NCI-H1694 treated with DMSO at 0.1 percent for 48 hours (cell line): Measurements from ENCODE around the gene CD6.

Experiments used
- DNase-seq: peaks from one replicate; lab custom pipeline; 2025; lab: John Stamatoyannopoulos, UW

Gene CD6

DNA sequence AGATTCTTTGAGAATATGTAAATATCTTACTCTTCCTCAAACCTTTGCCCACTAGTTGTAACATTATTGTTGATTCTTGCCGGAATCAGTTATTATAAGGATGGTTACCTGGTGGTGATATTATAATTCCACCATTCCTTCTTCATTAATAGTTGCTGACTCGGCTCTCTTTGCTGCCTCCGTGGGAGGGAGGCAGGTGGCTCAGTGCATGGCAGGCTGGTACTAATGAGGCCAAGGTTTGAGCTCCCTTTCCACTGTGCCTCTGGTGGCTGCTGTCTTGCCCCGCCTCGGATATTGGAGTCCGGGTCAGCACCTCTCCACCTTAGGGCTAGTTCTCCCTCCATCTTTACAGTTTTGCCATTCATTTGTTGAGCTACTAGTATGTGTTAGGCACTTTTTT lies 12.7 kb downstream of the CD6 start:
- no peak for DNase-seq

DNA sequence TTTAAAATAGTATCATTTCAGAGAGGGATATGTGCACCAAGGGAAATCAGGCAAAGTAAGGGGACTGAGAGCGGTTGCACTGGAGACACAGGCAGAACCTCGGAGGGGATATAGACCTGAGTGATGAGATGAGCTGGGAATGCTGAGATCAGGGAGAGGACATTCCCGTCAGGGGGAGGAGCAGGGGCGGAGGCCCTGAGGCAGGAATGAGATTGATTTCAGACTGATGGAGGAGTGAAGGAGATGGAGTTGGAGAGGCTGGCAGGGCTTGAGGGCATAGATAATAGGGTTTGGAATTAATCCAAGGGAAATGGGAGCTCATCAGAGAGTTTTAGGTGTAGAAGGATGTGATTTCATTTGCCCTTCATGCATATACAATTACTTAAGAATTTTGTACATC lies 13.2 kb downstream of the CD6 start:
- DNase-seq: no peak

DNA sequence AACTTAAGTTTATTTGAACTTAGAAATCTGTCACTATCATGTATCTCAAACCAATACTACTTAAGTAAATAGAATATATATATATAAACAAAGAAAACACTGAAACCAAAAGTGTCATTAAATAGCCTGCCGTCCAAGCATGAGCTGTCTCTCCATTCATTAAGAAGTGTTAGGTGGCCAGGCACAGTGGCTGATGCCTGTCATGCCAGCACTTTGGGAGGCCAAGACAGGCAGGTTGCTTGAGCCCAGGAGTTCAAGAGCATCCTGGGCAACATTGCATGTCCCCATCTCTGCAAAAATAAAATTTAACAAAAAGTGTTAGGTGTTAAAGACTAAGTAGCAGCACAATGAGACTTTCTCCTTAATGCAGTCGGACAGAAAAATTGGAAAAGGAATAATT lies 14.0 kb downstream of the CD6 start:
- DNase-seq: no peak

DNA sequence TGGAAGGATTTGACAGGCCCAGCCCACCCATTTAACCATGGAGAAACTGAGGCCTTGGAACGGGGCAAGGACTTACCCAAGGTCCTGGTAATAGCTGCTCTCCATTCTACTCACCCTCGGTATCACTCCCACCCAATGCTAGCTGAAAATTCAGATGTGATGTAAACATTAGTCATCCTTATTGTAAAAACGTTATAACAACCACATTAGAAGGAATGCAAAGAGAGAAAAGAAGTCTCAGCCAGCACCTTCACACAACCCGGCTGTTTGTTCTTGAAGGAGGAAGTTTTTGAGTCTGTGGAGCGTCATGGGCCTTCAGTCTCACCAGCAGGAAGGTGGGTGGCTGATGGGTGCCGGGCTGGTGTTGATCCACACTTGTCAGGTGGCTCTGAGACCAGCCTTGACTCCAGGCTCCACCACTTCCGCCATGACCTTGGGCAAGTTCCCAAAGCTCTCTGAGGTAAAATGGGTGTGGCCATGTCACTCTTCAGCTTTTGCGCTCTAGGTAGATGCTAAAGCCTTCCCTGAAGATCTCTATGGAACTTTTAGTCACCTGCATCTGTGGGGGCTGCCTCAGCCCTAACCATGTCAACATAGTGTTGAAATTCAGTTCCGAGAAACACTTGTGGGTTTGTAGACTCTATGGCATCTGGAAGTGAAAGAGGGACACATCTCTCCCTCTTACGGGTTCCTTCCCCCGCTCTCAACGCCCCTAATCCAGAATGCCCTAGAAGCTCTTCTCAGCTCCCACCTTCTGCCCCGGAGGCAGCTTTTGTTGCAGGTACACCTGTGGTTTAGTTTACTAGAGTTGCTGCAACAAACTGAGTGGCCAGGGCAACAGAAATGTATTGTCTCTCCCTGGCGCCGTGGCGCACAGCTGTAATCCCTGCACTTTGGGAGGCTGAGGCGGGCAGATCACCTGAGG lies 14.8 kb downstream of the CD6 start:
- DNase-seq: no peak

DNA sequence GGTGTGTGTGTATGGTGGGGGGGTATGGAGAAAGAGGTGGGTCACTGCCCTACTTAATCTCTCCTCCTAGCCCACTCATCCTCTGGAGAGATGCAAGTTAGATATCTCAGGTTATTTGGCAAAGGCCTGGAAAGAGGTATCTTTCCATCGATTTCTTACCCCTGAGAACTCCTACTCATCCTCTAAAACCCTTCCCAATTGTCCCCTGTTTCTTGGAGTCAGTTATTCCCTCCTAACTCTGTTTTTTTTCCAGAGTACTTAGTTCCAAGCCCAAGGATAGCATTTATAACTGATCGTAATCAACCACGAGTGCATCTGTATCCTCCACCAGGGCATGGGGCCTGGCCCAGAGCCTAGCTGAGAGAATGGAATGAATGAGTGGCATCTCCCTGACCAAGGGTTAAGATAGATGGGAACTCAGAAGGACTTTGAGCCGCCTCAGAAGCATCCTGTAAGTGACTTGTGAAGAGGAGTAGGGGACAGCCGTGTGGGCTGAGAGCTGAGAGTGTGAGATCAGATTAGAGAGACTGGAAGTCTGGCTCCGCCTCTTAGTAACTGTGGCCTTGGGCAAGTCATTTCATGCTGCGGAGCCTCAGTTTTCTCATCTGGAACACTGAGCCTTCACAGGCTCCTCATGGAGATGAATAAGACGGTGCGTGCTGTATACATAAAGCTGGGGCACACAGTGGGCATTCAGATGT lies 16.2 kb downstream of the CD6 start:
- DNase-seq: no peak

DNA sequence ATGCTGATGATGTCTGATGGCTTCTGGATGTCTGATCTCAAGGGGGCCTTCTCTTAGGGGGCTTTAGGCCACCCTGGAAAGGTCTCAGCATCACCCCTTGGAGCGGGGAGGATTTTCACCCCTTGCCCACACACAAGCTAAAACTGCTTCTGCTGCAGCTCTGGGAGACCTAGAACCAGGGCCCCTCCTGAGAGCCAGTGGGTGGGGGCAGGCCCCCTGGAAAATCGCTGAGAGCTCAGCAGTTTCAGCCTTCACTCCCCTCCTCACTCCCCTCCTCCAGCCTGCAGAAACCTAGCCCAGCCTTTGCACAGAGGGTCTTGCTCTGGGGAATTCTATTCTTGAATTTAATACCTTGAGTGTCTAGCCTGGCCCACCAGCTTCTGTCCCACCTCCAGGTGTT lies 17.2 kb downstream of the CD6 start:
- DNase-seq: no peak

DNA sequence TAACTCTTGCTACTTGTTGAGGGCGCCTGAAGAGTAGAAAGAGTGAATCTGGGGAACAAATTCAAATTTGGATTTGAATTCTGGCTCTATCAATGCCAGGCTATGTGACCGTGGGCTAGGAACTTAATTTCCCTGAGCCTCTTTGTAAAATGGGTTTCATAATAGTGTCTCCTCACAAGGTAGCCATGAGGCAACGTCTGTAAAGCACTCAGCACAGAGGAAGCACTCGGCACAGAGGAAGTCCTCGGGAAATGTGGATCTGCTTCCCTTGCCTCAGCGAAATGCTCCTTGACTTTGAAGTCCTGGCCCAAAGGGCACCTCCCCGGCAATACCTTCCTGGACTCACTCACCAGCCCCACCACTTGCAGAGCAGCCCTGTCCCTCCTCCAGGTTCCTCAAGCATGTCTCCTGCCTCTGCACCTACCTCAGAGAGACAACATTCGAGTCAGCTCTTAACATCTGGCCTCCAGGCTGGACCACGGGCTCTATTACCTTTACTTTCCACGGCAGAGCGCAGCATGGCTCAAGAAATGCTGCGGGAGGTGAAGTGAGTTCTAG lies 17.7 kb downstream of the CD6 start:
- DNase-seq: no peak

DNA sequence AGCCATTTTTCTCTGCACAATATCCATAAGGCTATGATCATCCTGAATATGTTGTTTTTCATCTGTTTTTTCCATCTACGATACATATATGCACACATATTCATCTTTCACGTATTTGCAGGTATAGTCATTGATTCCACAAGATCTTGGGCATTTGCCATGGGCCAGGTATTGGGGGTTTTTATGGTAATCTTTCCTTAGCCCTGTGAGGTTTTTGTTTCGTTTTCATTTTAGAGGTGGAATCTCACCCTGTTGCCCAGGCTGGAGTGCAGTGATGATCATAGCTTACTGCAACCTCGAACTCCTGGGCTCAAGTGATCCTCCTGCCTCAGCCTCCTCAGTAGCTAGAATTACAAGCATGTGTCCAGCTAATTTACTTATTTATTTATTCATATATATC lies 20.0 kb downstream of the CD6 start:
- no peak for DNase-seq

DNA sequence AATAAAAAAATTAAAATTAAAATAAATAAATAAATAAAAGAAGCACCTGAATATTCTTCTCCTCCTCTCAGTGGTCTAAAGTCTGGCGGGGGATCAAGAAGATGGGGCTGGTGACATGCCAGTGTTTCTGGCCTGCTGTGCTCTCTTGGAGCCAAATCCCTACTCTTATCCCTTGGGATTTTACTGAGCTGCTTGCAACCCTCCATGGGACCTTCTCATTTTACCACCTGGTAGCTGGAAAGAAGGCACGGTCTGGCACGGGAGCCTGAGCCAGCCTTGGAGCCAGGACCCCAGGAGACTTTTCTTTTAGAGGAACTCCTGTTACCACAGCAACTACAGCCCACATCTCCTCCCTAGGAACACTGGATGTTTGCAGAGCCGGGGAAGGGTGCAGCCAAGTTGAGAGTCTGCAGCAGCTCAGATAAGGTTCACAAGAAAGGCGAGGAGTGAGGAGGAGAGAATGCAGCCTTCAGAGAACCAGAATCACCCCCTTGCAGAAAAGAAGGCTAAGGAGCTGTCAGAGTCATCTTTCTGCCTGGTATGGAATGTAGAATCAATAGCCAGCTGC lies 21.4 kb downstream of the CD6 start:
- DNase-seq: peak; percentile 12

DNA sequence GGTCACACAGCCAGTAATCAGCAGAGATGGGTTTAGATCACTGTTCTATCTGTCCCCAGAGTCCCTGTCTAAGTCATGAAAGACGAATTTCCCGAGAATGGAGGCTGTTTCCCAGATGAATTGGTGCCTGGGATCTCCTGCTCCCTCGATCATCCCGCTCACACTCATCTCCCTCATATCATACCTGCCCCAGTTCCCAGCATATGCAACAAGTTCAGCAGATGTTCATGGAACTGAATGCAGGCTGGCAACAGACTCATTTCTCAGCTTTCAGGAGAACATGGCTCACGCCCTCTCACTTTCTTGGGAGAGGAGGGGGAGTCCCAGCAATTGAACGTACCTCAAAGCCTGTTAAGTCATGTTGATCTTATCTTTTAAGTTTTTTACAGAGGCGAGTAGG lies 22.1 kb downstream of the CD6 start:
- no peak for DNase-seq

DNA sequence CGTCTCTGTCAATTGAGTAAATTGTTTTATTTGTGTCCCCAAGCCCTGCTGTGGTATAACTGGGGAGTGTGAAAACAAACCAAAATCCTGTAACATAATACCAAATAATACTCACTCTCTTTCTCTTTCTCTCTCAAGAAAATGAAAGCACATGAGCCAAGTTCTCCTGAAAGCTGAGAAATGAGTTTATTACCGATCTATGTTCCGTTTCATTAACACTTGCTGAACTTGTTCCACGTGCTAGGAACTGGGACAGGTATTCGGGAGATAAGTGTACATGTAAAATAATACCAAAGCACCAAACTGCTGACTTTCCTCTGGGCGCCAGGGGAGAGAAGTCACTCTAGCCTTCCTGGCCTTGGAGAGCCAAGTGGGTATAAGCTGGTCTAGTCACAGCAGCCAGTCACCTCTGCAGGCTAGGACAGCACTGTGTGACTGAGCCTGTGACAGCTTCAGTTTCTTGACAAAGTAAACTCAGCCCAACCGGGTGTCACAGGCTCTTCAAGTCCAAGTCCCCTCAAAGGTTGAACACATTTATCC lies 23.1 kb downstream of the CD6 start:
- DNase-seq: no peak

DNA sequence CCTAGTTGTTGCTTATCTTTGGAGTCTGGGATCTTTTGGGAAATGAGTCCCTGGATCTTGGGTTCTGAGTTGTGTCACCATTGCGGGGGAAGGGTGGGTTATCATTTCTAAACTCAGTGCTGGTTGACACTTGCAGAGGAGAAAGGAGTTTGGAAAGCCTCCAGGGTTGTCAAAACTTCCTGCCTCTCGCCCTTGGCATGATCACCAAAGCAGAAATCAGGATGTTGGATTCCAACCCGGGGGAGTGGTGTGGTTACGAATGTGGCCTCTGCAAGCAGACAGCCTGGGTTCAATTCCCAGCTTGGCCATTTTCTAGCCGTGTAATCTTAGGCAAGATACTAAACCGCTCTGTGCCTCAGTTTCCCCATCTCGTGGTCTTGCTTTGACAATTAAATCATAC lies 24.3 kb downstream of the CD6 start:
- no peak for DNase-seq

DNA sequence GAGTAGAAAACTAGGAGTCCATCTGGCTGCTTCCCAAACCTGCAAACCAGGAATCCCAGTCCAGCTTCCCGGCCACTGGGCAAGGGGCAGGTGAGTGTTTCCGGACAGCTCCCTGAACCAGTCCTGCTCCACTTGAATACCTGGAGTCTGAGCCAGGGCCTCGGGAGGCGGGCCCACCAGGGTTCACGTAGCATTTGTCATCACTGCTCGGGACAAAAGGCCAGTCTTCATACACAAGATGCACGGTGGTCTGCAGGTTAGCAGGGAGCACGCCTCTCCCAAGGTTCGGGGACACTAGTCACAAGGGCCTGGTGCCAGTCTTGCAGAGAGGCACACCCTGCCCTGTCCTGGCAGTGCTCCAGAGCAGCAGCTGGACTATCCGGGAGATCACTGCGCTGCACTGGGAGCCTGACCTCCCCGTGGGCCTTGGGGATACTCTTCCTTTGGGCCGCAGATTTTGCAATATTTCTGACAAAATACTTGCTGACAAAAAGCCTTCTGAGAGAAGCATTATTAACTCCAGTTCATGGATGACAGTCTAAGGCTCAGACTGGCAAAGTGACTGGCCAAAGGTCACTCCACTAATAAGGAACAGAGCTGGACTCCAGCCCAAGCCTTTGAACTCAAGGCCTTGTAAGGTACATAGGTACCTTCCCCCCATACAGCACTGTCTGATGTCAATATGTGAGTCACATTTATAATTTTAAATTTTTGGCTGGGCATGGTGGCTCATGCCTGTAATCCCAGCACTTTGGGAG lies 25.1 kb downstream of the CD6 start:
- no peak for DNase-seq

DNA sequence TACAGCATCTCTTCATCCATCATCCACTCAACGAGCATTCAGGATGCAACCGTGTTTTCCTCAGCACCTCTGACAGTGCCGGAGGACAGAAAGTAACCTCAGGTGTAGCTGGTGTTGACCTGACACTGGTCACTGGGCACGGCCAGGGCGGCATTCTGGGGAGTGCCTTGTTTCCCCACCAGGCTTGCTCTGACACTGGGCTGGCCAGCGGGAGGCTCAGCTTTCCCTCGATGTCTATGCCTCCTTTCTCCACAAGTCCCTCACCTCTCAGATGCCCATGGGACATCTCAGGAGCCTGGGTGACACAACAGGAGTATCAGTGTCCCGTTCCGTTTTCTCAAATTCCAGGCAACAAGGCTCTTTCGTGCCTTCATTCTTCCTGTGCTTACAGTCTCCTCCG lies 28.9 kb downstream of the CD6 start:
- DNase-seq: no peak

DNA sequence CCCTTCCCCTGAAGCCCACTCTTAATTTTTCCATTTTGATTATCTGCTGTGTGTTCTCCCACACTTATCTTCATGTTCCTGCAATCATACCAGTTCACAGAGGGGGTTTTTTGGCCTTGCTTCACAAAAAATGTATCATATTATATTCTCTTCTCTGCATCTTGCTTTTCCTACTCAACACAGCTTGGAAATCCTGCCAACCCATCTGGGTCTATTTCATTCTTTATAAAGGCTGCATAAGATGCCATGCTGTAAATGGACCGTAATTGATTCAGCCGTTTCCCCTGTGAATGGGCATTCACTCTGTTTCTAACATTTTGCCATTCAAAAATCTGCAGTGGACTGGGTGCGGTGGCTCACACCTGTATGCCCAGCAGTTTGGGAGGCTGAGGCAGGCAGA lies 30.5 kb downstream of the CD6 start:
- no peak for DNase-seq

DNA sequence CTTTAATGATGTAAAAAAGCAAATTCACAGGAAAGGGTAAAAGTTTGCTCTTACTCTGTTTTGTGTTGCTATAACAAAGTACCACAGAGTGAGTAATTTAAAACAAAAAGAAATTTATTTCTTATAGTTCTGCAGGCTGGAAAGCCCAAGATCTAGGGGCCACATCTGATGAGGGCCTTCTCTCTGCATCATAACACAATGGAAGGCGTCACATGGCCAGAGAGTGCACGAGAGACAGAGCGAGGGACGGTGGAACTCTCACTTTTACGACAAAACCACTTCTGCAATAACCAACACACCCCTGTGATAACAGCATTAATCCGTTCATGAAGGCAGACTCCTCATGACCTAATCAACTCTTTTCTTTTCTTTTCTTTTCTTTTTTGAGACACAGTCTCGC lies 31.1 kb downstream of the CD6 start:
- DNase-seq: no peak

DNA sequence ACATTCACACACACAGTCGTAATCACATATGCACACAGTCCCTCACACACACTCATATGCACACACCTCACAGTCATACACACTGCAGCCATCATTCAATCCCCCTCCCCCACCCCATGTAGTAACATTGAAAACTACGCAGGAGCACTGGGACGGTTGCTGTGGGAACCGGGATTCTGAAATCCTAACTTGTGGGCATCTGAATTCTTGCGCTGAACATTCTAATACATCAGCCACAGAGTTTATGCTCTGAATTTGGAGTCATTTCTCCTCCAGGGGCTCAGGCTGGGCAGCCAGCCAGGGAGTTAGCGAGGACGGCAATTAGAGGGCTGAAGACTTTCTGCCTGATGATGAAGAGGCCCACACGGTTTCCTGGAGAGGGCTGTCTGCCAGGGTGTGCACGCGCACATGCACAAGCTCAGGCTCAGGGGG lies 32.7 kb downstream of the CD6 start:
- no peak for DNase-seq

DNA sequence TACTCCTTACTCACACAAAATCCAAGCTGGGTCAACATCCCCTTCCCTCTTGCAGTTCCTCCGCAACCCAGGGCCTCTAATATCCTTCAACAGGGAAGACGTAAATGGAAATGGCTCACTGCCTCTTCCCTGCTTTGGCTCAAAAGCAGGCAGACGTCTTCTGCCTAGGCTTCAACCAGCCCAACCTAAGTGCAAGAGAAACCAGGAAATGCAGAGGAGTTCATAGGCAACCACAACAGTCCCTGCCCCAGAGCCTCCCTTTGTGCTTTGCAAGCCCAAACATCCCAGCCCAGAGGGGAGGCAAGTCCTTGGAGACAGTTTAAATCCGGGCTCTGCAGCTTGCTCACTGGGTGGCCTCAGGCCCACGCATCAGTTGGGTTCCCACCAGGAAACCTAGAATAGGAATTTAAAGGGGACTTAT lies 33.3 kb downstream of the CD6 start:
- DNase-seq: no peak

DNA sequence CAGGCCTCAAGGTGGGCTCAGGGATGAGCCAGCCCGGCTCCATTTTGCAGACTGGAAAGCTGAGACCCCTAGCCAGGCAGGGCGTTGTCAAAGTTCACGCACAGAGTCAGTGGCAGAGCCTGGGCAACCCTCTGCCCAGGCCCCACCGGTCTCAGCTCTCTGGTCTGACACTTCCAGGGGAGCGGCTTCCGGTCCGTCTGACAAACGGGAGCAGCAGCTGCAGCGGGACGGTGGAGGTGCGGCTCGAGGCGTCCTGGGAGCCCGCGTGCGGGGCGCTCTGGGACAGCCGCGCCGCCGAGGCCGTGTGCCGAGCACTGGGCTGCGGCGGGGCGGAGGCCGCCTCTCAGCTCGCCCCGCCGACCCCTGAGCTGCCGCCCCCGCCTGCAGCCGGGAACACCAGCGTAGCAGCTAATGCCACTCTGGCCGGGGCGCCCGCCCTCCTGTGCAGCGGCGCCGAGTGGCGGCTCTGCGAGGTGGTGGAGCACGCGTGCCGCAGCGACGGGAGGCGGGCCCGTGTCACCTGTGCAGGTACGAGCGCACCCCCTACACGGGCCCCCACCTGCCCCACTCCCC lies 36.0 kb downstream of the CD6 start:
- no peak for DNase-seq

DNA sequence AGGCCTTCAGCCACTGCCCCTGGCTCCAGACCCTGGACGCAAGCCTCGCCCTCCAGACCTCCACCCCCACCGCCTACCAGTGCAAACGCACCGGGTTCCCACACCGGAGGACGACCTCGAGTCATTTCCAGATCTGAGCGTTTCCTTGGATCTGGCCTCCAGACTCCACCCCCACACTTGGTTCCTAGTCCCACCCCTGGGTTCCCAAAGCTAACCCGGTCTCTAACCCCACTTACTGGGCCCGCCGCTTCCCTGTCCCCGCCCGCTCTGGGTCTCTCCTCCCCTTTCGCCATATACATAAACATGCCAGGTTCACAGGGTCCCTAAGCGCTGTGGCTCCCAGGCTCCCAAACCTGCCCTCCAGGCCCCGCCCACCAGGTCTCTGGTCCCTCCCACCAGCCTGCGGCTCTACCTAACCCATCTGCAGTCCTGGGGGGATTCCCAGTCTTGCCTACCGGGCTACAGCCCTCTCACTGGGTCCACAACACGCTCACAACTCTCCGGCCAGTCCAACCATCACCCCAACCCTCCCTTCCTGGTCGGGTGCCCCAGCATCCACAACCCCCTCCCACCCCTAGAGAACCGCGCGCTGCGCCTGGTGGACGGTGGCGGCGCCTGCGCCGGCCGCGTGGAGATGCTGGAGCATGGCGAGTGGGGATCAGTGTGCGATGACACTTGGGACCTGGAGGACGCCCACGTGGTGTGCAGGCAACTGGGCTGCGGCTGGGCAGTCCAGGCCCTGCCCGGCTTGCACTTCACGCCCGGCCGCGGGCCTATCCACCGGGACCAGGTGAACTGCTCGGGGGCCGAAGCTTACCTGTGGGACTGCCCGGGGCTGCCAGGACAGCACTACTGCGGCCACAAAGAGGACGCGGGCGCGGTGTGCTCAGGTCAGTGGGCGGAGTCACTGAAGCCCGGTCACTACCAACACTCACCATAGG lies 36.7 kb downstream of the CD6 start:
- no peak for DNase-seq
